Psoas muscle (tissue), 8 donors: ENCODE data around the gene ERC2. TPM values are rescaled to one million over a fixed set of nuclear protein-coding genes. Genes with fewer than 3 reads are reported as not detected.

Experiments used
- ATAC-seq, 4 donors: fragments of 200-7000 bp; cut with Tn5 transposase; one replicate each; pipeline ENCODE4 v1.9.1; 2020; ENCODE audit warnings: moderate library complexity in 3 of 4, mild to moderate bottlenecking in 2 of 4
- DNase-seq, 2 donors: peaks; one replicate each; pipeline ENCODE4 v3.0.0-alpha.2; 2020
- H3K27ac ChIP-seq: fragments of 200-600 bp; one replicate; pipeline ENCODE4 v1.8.0; 2022
- H3K27me3 ChIP-seq, 3 donors: fragments of 200-600 bp in 1 of 3; one replicate each; pipeline versions ENCODE4 v1.6.1 to v1.8.0; 2013 to 2022; ENCODE audit warnings: low read length in 2 of 3, mild to moderate bottlenecking in 2 of 3, moderate library complexity in 1 of 3; ENCODE audit not compliant: insufficient read depth in 3 of 3
- H3K36me3 ChIP-seq, 2 donors: fragments of 200-600 bp in 1 of 2; one replicate each; pipeline versions ENCODE4 v1.6.1 to v1.8.0; 2013 to 2022; ENCODE audit warnings: low read depth in 1 of 2, mild to moderate bottlenecking in 1 of 2, moderate library complexity in 1 of 2; ENCODE audit not compliant: insufficient read depth in 1 of 2
- H3K4me1 ChIP-seq: fragments of 200-600 bp; one replicate; pipeline ENCODE4 v1.8.0; 2022
- H3K4me3 ChIP-seq: fragments of 200-600 bp; one replicate; pipeline ENCODE4 v1.8.0; 2022; ENCODE audit warnings: mild to moderate bottlenecking
- H3K9me3 ChIP-seq: fragments of 200-600 bp; one replicate; pipeline ENCODE4 v1.8.0; 2022
- WGBS, 3 donors: extraction: QIAGEN DNeasy Blood & Tissue Kit; methylation state at CpG; one replicate each; pipeline versions ENCODE4 v1.1.6 to v1.1.7; 2013; 5-methylcytosine and 5-hydroxymethylcytosine counted together
- intact Hi-C, 2 donors: fragments of 100-400 bp; cut with DNase I; formaldehyde crosslinking; loops; one replicate each; pipeline versions ENCODE4 v1.11.0 to v1.14.2; 2022
- polyA plus RNA-seq, 3 donors: library from polyadenylated mRNA; stranded (reverse); fragments of 200-250 nt; gene quantifications; one replicate each; pipeline ENCODE4 v1.2.3, GENCODE V29; 2013
- total RNA-seq, 4 donors: library from RNA; stranded (reverse); fragmentation: NEBNext Ultra II Directional in 2 of 4; extraction: Animal tissue kit (Norgen Biotek cat#: 25700) in 2 of 4; gene quantifications; one replicate each; pipeline versions ENCODE4 v1.2.1 to v1.2.4, GENCODE V29; 2021 to 2023
- TF ChIP-seq, protein P1 (sequence below): fragments of 200-600 bp; IDR thresholded peaks from one replicate; pipeline ENCODE4 v1.8.0; 2022; ENCODE audit warnings: antibody characterized with exemption
- donor health status: healthy with polysubstance abuse.
- donor health status: DM: no; HTN: no; CAD: no; lungs with moderate emphysema.
- donor health status: Bipolar disorder and iron deficiency.
- donor health status: healthy.
- donor health status: DM: yes; HTN: yes; CAD: no.
- donor health status: DM: no; HTN: no; CAD: no.
- donor health status: DM: no; HTN: no; CAD: no.
- donor health status: DM: yes; HTN: yes; CAD: no.

ERC2 gene
- total and polyA plus RNA-seq, 7 donors: 0.04 to 0.15 TPM; not detected in 5

GRCh38 chr3:56064684-56065083 lies 403.6 kb downstream of the ERC2 start:
- H3K4me3 ChIP-seq: no peak overlapping the region
- H3K4me1 ChIP-seq: no peaks in the 10 kb centered on the region
- H3K36me3 ChIP-seq: no peaks in the 10 kb centered on the region
- no peak overlapping the region for H3K27ac ChIP-seq
- DNase-seq (no peak), ATAC-seq (no peak)
- peaks cover 5% of the 10 kb centered on the region for H3K9me3 ChIP-seq
- TF ChIP-seq, protein P1, sequence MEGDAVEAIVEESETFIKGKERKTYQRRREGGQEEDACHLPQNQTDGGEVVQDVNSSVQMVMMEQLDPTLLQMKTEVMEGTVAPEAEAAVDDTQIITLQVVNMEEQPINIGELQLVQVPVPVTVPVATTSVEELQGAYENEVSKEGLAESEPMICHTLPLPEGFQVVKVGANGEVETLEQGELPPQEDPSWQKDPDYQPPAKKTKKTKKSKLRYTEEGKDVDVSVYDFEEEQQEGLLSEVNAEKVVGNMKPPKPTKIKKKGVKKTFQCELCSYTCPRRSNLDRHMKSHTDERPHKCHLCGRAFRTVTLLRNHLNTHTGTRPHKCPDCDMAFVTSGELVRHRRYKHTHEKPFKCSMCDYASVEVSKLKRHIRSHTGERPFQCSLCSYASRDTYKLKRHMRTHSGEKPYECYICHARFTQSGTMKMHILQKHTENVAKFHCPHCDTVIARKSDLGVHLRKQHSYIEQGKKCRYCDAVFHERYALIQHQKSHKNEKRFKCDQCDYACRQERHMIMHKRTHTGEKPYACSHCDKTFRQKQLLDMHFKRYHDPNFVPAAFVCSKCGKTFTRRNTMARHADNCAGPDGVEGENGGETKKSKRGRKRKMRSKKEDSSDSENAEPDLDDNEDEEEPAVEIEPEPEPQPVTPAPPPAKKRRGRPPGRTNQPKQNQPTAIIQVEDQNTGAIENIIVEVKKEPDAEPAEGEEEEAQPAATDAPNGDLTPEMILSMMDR: no peak
- intact Hi-C loops: no loop called here
- H3K27me3 ChIP-seq: peaks cover 0 to 1% (median 0%) of the 10 kb centered on the region in 3 donors

DNA sequence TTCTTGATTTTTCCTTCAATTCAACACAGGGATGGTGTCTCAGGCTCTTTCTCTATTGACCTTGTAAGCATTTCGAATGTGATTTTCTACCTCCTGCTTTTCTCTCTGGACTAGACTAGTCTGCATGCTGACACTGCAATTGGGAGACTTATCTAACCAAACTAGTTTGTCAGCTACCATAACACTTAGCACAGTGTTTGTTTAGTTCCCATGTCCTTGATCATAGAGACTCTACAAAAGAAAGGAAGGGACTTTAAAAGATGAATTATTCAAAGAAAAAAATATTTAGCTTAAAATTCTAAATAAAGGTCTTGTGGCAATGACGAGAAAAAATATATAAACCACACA lies 407.0 kb downstream of the ERC2 start:
- Histone ChIP-seq H3K27ac (no peak overlapping the region), H3K4me3 (no peak overlapping the region), H3K9me3 (peaks cover 2% of the 10 kb centered on the region), H3K27me3 (peaks cover 0 to 1% (median 0%) of the 10 kb centered on the region in 3 donors), H3K36me3 (no peaks in the 10 kb centered on the region), H3K4me1 (no peaks in the 10 kb centered on the region)
- 74 to 79% (median 77%) methylated on average over 2 of the region's 2 CpGs for WGBS, 3 donors
- DNase-seq: no peak
- TF ChIP-seq, protein P1: no peak
- intact Hi-C loops: no loop called here
- no peak for ATAC-seq

DNA sequence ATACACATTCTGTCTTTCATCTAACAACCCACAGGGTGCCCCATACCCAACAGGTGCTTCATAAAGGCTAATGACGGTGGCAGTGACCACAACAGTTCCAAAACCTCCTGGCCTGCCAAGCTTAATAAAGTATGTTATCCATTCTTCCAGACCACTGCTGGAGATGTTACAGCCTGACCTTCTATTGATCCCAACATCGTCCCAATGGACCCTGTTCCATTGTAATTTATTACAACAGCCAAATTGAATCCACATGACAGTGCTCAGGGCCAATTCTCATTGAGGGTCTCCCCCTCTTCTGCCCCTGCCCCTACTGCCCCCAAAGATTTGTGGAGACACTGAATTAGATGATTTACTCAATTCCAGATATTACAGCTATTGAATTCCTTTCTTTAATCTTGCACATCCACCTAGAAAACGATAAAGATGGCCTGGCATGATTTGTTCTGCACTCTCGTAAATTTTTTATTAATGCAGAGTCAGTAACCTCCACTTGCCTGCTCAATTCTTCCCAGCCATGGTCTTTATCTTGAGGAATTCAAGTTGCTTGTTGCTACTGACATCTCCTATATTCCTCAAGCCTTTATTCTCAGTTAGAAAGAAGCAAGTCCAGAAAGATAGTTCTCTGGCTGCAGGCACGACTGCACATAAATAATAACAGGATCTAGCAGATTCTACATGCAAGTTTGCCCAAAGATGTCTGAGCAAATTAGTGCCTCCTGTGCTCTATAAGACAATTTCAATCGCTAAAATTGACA lies 407.6 kb downstream of the ERC2 start:
- DNase-seq (no peak), ATAC-seq (no peak)
- TF ChIP-seq, protein P1: no peak
- 54 to 56% (median 56%) methylated on average over 6 of the region's 6 CpGs for WGBS, 3 donors
- Histone ChIP-seq H3K36me3 (no peaks in the 10 kb centered on the region), H3K9me3 (no peaks in the 10 kb centered on the region), H3K27me3 (peaks cover 0 to 1% (median 0%) of the 10 kb centered on the region in 3 donors), H3K27ac (no peak overlapping the region), H3K4me3 (no peak overlapping the region), H3K4me1 (no peaks in the 10 kb centered on the region)
- intact Hi-C loops: no loop called here

GRCh38 chr3:56059731-56060130 lies 408.5 kb downstream of the ERC2 start:
- H3K4me3 ChIP-seq: no peak overlapping the region
- no peaks in the 10 kb centered on the region for H3K36me3 ChIP-seq
- DNase-seq (no peak), ATAC-seq (no peak)
- no peaks in the 10 kb centered on the region for H3K9me3 ChIP-seq
- H3K27ac ChIP-seq: no peak overlapping the region
- no peaks in the 10 kb centered on the region for H3K27me3 ChIP-seq
- TF ChIP-seq, protein P1: no peak
- intact Hi-C loops: no loop called here
- WGBS, 3 donors: 62 to 73% (median 64%) methylated on average over 1 of the region's 1 CpG
- H3K4me1 ChIP-seq: no peaks in the 10 kb centered on the region

DNA sequence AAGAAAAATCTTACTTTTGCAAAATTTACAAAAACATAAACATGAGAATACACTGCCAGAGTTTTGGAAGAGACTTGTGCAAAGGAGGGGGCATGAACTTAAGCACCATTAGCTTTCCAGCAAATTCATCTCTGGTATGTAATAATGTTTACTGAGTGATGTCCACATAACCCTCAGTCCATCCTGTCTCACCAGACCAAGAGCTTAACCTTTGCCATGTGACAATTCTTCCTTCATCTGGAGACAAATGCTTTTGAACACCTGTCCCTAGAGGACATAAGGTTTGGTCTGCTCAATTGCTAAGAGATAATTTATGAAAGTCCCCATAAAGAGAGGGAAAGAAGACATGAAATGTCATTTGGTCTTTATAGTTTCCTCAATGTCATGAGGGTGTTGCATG lies 412.3 kb downstream of the ERC2 start:
- Histone ChIP-seq H3K4me1 (no peaks in the 10 kb centered on the region), H3K4me3 (no peak overlapping the region), H3K27me3 (no peaks in the 10 kb centered on the region), H3K36me3 (no peaks in the 10 kb centered on the region), H3K9me3 (no peaks in the 10 kb centered on the region), H3K27ac (no peak overlapping the region)
- intact Hi-C loops: no loop called here
- TF ChIP-seq, protein P1: no peak
- no peak for DNase-seq
- ATAC-seq: no peak
